A549 (cell line): ENCODE data around the gene TTC28.

Experiments used
- TP53 ChIP-seq: fragments of 250-450 bp; sonication (Bioruptor Pico); IDR thresholded peaks from 2 replicates; pipeline ENCODE4 v1.5.0; 2021; ENCODE audit warnings: mild to moderate bottlenecking, moderate library complexity
- USF2 ChIP-seq: fragments of 450-650 bp; IDR thresholded peaks from 2 replicates; pipeline ENCODE4 v1.6.1; 2014; ENCODE audit warnings: antibody characterized with exemption
- TF ChIP-seq, protein P1 (sequence below): fragments of 200-600 bp; sonication (generic); IDR thresholded peaks from 2 replicates; pipeline ENCODE4 v1.6.1; 2016; ENCODE audit warnings: antibody characterized with exemption, mild to moderate bottlenecking, moderate library complexity
- TF ChIP-seq, protein P2 (sequence below): IDR thresholded peaks from 2 replicates; pipeline ENCODE4 v1.6.1; 2012

GRCh38 chr22:27983361-27983791, 696.3 kb downstream of the TTC28 start:
- TF ChIP-seq, protein P1, sequence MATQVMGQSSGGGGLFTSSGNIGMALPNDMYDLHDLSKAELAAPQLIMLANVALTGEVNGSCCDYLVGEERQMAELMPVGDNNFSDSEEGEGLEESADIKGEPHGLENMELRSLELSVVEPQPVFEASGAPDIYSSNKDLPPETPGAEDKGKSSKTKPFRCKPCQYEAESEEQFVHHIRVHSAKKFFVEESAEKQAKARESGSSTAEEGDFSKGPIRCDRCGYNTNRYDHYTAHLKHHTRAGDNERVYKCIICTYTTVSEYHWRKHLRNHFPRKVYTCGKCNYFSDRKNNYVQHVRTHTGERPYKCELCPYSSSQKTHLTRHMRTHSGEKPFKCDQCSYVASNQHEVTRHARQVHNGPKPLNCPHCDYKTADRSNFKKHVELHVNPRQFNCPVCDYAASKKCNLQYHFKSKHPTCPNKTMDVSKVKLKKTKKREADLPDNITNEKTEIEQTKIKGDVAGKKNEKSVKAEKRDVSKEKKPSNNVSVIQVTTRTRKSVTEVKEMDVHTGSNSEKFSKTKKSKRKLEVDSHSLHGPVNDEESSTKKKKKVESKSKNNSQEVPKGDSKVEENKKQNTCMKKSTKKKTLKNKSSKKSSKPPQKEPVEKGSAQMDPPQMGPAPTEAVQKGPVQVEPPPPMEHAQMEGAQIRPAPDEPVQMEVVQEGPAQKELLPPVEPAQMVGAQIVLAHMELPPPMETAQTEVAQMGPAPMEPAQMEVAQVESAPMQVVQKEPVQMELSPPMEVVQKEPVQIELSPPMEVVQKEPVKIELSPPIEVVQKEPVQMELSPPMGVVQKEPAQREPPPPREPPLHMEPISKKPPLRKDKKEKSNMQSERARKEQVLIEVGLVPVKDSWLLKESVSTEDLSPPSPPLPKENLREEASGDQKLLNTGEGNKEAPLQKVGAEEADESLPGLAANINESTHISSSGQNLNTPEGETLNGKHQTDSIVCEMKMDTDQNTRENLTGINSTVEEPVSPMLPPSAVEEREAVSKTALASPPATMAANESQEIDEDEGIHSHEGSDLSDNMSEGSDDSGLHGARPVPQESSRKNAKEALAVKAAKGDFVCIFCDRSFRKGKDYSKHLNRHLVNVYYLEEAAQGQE: no peak
- TF ChIP-seq, protein P2, sequence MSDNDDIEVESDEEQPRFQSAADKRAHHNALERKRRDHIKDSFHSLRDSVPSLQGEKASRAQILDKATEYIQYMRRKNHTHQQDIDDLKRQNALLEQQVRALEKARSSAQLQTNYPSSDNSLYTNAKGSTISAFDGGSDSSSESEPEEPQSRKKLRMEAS: no peak
- TF ChIP-seq USF2 (no peak), TP53 (CRISPR knock-in tag) (no peak)
